K562 (cell line): Measurements from ENCODE around the gene TRIM38. TPM values are rescaled to one million over a fixed set of nuclear protein-coding genes. Genes with fewer than 3 reads are reported as not detected.

Source experiments
- DIDO1 ChIP-seq: fragments of 450-650 bp; IDR thresholded peaks from 2 replicates; pipeline ENCODE4 v1.6.1; 2016; ENCODE audit warnings: low read depth, missing biosample characterization, missing genetic modification characterization
- GABPB1 ChIP-seq: sonication (generic); formaldehyde crosslinking; IDR thresholded peaks from 2 replicates; pipeline ENCODE4 v1.8.0; 2022; ENCODE audit warnings: mild to moderate bottlenecking, missing genetic modification reagents
- GATA2 ChIP-seq: sonication (generic); formaldehyde crosslinking; IDR thresholded peaks from 2 replicates; pipeline ENCODE4 v1.4.0; 2020; ENCODE audit warnings: mild to moderate bottlenecking, missing genetic modification reagents
- HNRNPUL1 ChIP-seq: fragments of 200-400 bp; formaldehyde crosslinking; IDR thresholded peaks from 2 replicates; pipeline ENCODE4 v1.6.1; 2017; ENCODE audit warnings: low read length
- NR1H2 ChIP-seq: sonication (generic); formaldehyde crosslinking; IDR thresholded peaks from 2 replicates; pipeline ENCODE4 v1.4.0; 2020; ENCODE audit warnings: mild to moderate bottlenecking, missing genetic modification reagents
- NR2C2 ChIP-seq, 2 experiments: fragments of 200-800 bp in 1 of 2; sonication (Bioruptor generic) in 1 of 2; sonication (generic) in 1 of 2; formaldehyde crosslinking in 1 of 2; IDR thresholded peaks; 2 replicates each; pipeline versions ENCODE4 v1.6.1 to v1.8.0; 2016 to 2022; ENCODE audit warnings: mild to moderate bottlenecking in 1 of 2, missing compliant biosample characterization in 1 of 2, missing genetic modification characterization in 1 of 2, missing genetic modification reagents in 1 of 2
- RNF2 ChIP-seq: sonication (generic); IDR thresholded peaks from 2 replicates; pipeline ENCODE4 v1.6.1; 2016
- SIRT6 ChIP-seq: IDR thresholded peaks from one replicate; pipeline ENCODE4 v1.6.1; 2012; ENCODE audit warnings: low read depth, mild to moderate bottlenecking, control low read depth, inconsistent platforms, low read length, moderate library complexity
- SMARCA5 ChIP-seq: fragments of 450-650 bp; IDR thresholded peaks from 2 replicates; pipeline ENCODE4 v1.6.1; 2016
- ZBTB17 ChIP-seq: fragments of 450-650 bp; formaldehyde crosslinking; IDR thresholded peaks from 2 replicates; pipeline ENCODE4 v1.4.0; 2020; ENCODE audit warnings: mild to moderate bottlenecking
- ZNF134 ChIP-seq: fragments of 250-450 bp; sonication (Bioruptor Pico); conservative IDR thresholded peaks from 2 replicates; pipeline ENCODE4 v1.4.0; 2020
- ZNF3 ChIP-seq: fragments of 250-450 bp; sonication (Bioruptor Pico); IDR thresholded peaks from 2 replicates; pipeline ENCODE4 v1.5.0; 2021; ENCODE audit warnings: mild to moderate bottlenecking, moderate library complexity
- ZNF41 ChIP-seq: fragments of 250-450 bp; sonication (Bioruptor Pico); conservative IDR thresholded peaks from 2 replicates; pipeline ENCODE4 v1.4.0; 2020; ENCODE audit warnings: mild to moderate bottlenecking
- ZNF436 ChIP-seq: fragments of 250-450, 450-650 bp; sonication (Bioruptor Pico); formaldehyde crosslinking; IDR thresholded peaks from 2 replicates; pipeline ENCODE4 v1.7.0; 2020; ENCODE audit warnings: mild to moderate bottlenecking
- polyA plus RNA-seq, 8 experiments: library from polyadenylated mRNA; depleted of rRNA in 4 of 8; stranded (reverse) in 5 of 8; unstranded in 3 of 8; fragments of >200 nt; fragmentation: Nextera tagmentation in 2 of 8; fragmentation: Illumina TruSeq in 1 of 8; extraction: Ambion mirVana in 2 of 8; extraction: Trizol in 1 of 8; gene quantifications; 2 replicates each; pipeline versions ENCODE4 v1.2.1 to v1.2.3, GENCODE V29; 2011 to 2014; ENCODE audit warnings: inconsistent platforms in 1 of 8, missing spikeins in 1 of 8
- total RNA-seq, 7 experiments: library from RNA; depleted of rRNA in 6 of 7; stranded (reverse); fragments of >200 nt in 6 of 7; fragmentation: Illumina TruSeq in 2 of 7; extraction: Trizol in 2 of 7; gene quantifications; 2 replicates each; pipeline versions ENCODE4 v1.2.1 to v1.2.3, GENCODE V29; 2011 to 2021; ENCODE audit warnings: low replicate concordance in 1 of 7
- TF ChIP-seq, protein P1 (sequence below): fragments of 450-650 bp; IDR thresholded peaks from 2 replicates; pipeline ENCODE4 v1.7.1; 2018; ENCODE audit warnings: mild to moderate bottlenecking, low read depth; ENCODE audit not compliant: partially characterized antibody
- TF ChIP-seq, protein P2 (sequence below): fragments of 450-650 bp; formaldehyde crosslinking; IDR thresholded peaks from 2 replicates; pipeline ENCODE4 v1.4.0; 2022; ENCODE audit warnings: missing genetic modification characterization
- TF ChIP-seq, protein P3 (sequence below): fragments of 450-650 bp; formaldehyde crosslinking; IDR thresholded peaks from 2 replicates; pipeline ENCODE4 v1.4.0; 2020; ENCODE audit warnings: mild to moderate bottlenecking, moderate library complexity
- TF ChIP-seq, protein P4 (sequence below): fragments of 250-450 bp; sonication (Bioruptor Pico); IDR thresholded peaks from 2 replicates; pipeline ENCODE4 v1.5.0; 2022; ENCODE audit warnings: mild to moderate bottlenecking
- TF ChIP-seq, protein P5 (sequence below): fragments of 250-450 bp; sonication (Bioruptor Pico); IDR thresholded peaks from 2 replicates; pipeline ENCODE4 v1.5.0; 2020; ENCODE audit warnings: mild to moderate bottlenecking, borderline replicate concordance

TRIM38 gene
- total and polyA plus RNA-seq, 9 of the 15 experiments (the other 6 are each of a cell fraction or from before 2014, with no cell fraction given), result 1.7 to 6.7 (median 6.3) TPM

DNA sequence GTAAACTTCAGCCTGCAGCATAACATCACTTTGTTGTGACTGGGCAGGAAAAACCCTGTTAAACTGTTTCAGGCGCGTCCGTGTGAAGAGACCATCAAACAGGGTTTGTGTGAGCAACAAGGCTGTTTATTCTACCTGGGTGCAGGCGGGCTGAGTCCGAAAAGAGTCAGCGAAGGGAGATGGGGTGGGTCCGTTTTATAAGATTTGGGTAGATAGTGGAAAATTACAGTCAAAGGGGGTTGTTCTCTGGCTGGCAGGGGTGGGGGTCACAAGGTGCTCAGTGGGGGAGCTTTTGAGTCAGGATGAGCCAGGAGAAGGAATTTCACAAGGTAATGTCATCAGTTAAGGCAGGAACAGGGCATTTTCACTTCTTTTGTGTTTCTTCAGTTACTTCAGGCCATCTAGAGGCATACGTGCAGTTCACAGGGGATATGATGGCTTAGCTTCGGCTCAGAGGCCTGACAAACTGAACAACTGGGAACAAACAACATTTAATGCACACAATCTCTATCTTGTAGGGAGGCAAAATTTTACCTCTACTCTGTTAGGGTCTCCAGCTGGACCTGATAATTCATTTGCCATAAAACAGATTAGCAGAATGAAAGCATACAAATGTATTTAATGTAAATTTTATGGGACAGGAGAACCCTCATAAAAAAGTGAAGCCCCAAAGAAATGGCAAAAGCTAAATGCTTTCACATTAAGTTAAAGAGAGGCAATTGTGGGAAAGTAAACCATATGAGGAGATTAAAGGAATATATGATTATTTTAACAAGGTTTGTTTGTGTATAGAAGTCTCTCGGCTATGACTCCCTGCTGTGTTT, 66.4 kb downstream of the TRIM38 start (continued):
- TF ChIP-seq ZNF436 (CRISPR knock-in tag), result no peak
- no peak for TF ChIP-seq NR2C2 (CRISPR knock-in tag; IDR thresholded peaks at IDR 0.05)
- no peak for TF ChIP-seq NR2C2 (tag; IDR thresholded peaks at IDR 0.05)
- no peak for TF ChIP-seq DIDO1 (tag)
- TF ChIP-seq, protein P1, sequence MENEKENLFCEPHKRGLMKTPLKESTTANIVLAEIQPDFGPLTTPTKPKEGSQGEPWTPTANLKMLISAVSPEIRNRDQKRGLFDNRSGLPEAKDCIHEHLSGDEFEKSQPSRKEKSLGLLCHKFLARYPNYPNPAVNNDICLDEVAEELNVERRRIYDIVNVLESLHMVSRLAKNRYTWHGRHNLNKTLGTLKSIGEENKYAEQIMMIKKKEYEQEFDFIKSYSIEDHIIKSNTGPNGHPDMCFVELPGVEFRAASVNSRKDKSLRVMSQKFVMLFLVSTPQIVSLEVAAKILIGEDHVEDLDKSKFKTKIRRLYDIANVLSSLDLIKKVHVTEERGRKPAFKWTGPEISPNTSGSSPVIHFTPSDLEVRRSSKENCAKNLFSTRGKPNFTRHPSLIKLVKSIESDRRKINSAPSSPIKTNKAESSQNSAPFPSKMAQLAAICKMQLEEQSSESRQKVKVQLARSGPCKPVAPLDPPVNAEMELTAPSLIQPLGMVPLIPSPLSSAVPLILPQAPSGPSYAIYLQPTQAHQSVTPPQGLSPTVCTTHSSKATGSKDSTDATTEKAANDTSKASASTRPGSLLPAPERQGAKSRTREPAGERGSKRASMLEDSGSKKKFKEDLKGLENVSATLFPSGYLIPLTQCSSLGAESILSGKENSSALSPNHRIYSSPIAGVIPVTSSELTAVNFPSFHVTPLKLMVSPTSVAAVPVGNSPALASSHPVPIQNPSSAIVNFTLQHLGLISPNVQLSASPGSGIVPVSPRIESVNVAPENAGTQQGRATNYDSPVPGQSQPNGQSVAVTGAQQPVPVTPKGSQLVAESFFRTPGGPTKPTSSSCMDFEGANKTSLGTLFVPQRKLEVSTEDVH, result no peak
- TF ChIP-seq, protein P2, sequence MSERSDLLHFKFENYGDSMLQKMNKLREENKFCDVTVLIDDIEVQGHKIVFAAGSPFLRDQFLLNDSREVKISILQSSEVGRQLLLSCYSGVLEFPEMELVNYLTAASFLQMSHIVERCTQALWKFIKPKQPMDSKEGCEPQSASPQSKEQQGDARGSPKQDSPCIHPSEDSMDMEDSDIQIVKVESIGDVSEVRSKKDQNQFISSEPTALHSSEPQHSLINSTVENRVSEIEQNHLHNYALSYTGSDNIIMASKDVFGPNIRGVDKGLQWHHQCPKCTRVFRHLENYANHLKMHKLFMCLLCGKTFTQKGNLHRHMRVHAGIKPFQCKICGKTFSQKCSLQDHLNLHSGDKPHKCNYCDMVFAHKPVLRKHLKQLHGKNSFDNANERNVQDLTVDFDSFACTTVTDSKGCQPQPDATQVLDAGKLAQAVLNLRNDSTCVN (CRISPR knock-in tag), result no peak
- TF ChIP-seq, protein P3, sequence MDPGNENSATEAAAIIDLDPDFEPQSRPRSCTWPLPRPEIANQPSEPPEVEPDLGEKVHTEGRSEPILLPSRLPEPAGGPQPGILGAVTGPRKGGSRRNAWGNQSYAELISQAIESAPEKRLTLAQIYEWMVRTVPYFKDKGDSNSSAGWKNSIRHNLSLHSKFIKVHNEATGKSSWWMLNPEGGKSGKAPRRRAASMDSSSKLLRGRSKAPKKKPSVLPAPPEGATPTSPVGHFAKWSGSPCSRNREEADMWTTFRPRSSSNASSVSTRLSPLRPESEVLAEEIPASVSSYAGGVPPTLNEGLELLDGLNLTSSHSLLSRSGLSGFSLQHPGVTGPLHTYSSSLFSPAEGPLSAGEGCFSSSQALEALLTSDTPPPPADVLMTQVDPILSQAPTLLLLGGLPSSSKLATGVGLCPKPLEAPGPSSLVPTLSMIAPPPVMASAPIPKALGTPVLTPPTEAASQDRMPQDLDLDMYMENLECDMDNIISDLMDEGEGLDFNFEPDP (CRISPR knock-in tag), result no peak
- no peak for TF ChIP-seq GABPB1 (CRISPR knock-in tag)
- TF ChIP-seq SIRT6, result no peak
- no peak for TF ChIP-seq ZNF3
- TF ChIP-seq GATA2 (CRISPR knock-in tag), result no peak
- TF ChIP-seq ZBTB17 (CRISPR knock-in tag), result 0 out of 2 replicates have a peak, but pooled peaks have one; percentile 24
- TF ChIP-seq NR1H2 (CRISPR knock-in tag), result no peak
- TF ChIP-seq, protein P4, sequence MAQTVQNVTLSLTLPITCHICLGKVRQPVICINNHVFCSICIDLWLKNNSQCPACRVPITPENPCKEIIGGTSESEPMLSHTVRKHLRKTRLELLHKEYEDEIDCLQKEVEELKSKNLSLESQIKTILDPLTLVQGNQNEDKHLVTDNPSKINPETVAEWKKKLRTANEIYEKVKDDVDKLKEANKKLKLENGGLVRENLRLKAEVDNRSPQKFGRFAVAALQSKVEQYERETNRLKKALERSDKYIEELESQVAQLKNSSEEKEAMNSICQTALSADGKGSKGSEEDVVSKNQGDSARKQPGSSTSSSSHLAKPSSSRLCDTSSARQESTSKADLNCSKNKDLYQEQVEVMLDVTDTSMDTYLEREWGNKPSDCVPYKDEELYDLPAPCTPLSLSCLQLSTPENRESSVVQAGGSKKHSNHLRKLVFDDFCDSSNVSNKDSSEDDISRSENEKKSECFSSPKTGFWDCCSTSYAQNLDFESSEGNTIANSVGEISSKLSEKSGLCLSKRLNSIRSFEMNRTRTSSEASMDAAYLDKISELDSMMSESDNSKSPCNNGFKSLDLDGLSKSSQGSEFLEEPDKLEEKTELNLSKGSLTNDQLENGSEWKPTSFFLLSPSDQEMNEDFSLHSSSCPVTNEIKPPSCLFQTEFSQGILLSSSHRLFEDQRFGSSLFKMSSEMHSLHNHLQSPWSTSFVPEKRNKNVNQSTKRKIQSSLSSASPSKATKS (CRISPR knock-in tag), result no peak
- TF ChIP-seq ZNF41 (CRISPR knock-in tag), result no peak
- TF ChIP-seq RNF2, result no peak
- TF ChIP-seq SMARCA5, result no peak
- TF ChIP-seq, protein P5, sequence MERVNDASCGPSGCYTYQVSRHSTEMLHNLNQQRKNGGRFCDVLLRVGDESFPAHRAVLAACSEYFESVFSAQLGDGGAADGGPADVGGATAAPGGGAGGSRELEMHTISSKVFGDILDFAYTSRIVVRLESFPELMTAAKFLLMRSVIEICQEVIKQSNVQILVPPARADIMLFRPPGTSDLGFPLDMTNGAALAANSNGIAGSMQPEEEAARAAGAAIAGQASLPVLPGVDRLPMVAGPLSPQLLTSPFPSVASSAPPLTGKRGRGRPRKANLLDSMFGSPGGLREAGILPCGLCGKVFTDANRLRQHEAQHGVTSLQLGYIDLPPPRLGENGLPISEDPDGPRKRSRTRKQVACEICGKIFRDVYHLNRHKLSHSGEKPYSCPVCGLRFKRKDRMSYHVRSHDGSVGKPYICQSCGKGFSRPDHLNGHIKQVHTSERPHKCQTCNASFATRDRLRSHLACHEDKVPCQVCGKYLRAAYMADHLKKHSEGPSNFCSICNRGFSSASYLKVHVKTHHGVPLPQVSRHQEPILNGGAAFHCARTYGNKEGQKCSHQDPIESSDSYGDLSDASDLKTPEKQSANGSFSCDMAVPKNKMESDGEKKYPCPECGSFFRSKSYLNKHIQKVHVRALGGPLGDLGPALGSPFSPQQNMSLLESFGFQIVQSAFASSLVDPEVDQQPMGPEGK (CRISPR knock-in tag), result no peak
- TF ChIP-seq ZNF134, result no peak
- no peak for TF ChIP-seq HNRNPUL1
